Smooth muscle cell (in vitro differentiated cells): ENCODE results near the gene TMEM161B. TPM values are rescaled to one million over a fixed set of nuclear protein-coding genes. Genes with fewer than 3 reads are reported as not detected.

Source experiments
- DNase-seq: peaks from one replicate; lab custom pipeline; 2025; ENCODE audit not compliant: unreplicated experiment; lab: John Stamatoyannopoulos, UW
- H2AFZ ChIP-seq: fragments of 200-600 bp; sonication (generic); 2 replicates; pipeline ENCODE4 v1.6.0; 2016; ENCODE audit warnings: antibody characterized with exemption, low read depth, mild to moderate bottlenecking
- H3F3A ChIP-seq: fragments of 200-600 bp; sonication (generic); 2 replicates; pipeline ENCODE4 v1.6.0; 2017; ENCODE audit warnings: antibody characterized with exemption, low read depth
- H3K27ac ChIP-seq: fragments of 200-600 bp; sonication (generic); 2 replicates; pipeline ENCODE4 v1.5.1; 2016; ENCODE audit warnings: low read depth, mild to moderate bottlenecking
- H3K27me3 ChIP-seq: fragments of 200-600 bp; sonication (generic); 2 replicates; pipeline ENCODE4 v1.6.1; 2016; ENCODE audit warnings: low read depth, mild to moderate bottlenecking
- H3K36me3 ChIP-seq: fragments of 200-600 bp; sonication (generic); 2 replicates; pipeline ENCODE4 v1.5.1; 2016; ENCODE audit warnings: low read depth
- H3K4me1 ChIP-seq: fragments of 200-600 bp; sonication (generic); 2 replicates; pipeline ENCODE4 v1.5.1; 2016; ENCODE audit warnings: low read depth
- H3K4me2 ChIP-seq: fragments of 200-600 bp; sonication (generic); 2 replicates; pipeline ENCODE4 v1.6.0; 2016; ENCODE audit warnings: mild to moderate bottlenecking
- H3K4me3 ChIP-seq: fragments of 200-600 bp; sonication (generic); 2 replicates; pipeline ENCODE4 v1.5.1; 2016; ENCODE audit warnings: mild to moderate bottlenecking
- H3K79me2 ChIP-seq: fragments of 200-600 bp; sonication (generic); 2 replicates; pipeline ENCODE4 v1.6.0; 2016; ENCODE audit warnings: low read depth, mild to moderate bottlenecking
- H3K9ac ChIP-seq: fragments of 200-600 bp; sonication (generic); 2 replicates; pipeline ENCODE4 v1.6.0; 2016; ENCODE audit warnings: low read depth
- H3K9me3 ChIP-seq: fragments of 200-600 bp; sonication (generic); replicated peaks from 2 replicates; pipeline ENCODE4 v1.5.1; 2016; ENCODE audit warnings: low read depth
- H4K20me1 ChIP-seq: fragments of 200-600 bp; sonication (generic); 2 replicates; pipeline ENCODE4 v1.6.0; 2016; ENCODE audit warnings: low read depth
- WGBS: methylation state at CpG from one replicate; pipeline ENCODE4 v1.1.7; 2016; ENCODE audit warnings: low lambda C conversion rate; 5-methylcytosine and 5-hydroxymethylcytosine counted together
- polyA plus RNA-seq: library from polyadenylated mRNA; unstranded; fragments of >200 nt; fragmentation: Nextera tagmentation; extraction: Ambion mirVana; gene quantifications from 2 replicates; pipeline ENCODE4 v1.2.1, GENCODE V29; 2016
- total RNA-seq: library from RNA; depleted of rRNA; stranded (reverse); fragments of >200 nt; gene quantifications from 2 replicates; pipeline ENCODE4 v1.2.3, GENCODE V29; 2014
- TF ChIP-seq, protein P1 (sequence below): fragments of 200-600 bp; sonication (generic); IDR thresholded peaks from 2 replicates; pipeline ENCODE4 v1.5.1; 2017; ENCODE audit warnings: borderline replicate concordance, mild to moderate bottlenecking, antibody characterized with exemption; ENCODE audit not compliant: insufficient read depth, poor library complexity, severe bottlenecking

TMEM161B gene
- total and polyA plus RNA-seq, 2 experiments from 2014 or later: 6.3 to 19.4 TPM

DNA sequence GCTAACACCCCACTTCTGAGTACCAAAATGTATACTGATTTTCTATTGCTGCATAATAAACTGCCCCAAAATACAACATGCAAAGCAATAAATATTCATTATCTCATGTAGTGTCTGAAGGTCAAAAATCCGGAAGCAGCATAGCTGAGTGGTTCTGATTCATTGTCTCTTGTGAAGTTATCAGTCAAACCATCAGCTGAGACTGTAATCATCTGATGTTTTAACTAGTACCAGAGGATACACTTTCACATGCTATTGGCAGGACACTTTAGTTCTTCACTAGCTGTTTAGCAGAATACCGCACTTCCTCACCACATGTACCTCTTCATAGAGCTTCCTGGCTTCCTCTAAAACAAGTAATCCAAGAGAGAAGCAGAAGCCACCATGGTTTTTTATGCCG is 12.7 kb upstream of the TMEM161B start:
- Histone ChIP-seq H3K9ac (no peak overlapping the region), H3K36me3 (no peaks in the 10 kb centered on the region), H3K4me2 (no peak overlapping the region), H3K79me2 (no peaks in the 10 kb centered on the region), H3K9me3 (no peaks in the 10 kb centered on the region), H3K27me3 (no peaks in the 10 kb centered on the region), H3F3A (no peaks in the 10 kb centered on the region), H3K4me1 (no peaks in the 10 kb centered on the region), H2AFZ (no peak overlapping the region), H4K20me1 (no peaks in the 10 kb centered on the region), H3K27ac (no peak overlapping the region), H3K4me3 (no peak overlapping the region)
- 91% methylated on average over 3 of the region's 3 CpGs for WGBS
- no peak for DNase-seq
- TF ChIP-seq, protein P1, sequence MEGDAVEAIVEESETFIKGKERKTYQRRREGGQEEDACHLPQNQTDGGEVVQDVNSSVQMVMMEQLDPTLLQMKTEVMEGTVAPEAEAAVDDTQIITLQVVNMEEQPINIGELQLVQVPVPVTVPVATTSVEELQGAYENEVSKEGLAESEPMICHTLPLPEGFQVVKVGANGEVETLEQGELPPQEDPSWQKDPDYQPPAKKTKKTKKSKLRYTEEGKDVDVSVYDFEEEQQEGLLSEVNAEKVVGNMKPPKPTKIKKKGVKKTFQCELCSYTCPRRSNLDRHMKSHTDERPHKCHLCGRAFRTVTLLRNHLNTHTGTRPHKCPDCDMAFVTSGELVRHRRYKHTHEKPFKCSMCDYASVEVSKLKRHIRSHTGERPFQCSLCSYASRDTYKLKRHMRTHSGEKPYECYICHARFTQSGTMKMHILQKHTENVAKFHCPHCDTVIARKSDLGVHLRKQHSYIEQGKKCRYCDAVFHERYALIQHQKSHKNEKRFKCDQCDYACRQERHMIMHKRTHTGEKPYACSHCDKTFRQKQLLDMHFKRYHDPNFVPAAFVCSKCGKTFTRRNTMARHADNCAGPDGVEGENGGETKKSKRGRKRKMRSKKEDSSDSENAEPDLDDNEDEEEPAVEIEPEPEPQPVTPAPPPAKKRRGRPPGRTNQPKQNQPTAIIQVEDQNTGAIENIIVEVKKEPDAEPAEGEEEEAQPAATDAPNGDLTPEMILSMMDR: no peak

DNA sequence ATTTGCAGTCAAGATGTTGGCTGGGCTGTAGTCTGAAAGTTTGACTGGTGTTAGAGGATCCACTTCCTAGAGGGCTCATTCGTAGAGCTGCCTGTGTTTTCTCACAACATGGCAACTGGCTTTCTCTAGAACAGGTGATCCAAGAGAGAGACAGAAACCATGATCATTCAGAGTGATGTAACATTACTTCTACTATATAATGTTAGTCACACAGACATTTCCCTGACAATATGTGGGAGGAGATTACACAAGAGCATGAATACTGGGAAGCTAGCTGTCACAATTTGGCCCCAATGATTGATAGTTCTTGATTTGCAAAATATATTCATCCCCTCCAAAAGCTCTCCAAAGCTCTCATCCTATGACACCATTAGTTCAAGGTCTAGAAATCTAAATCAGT is 10.9 kb upstream of the TMEM161B start:
- Histone ChIP-seq H3K36me3 (no peaks in the 10 kb centered on the region), H4K20me1 (no peaks in the 10 kb centered on the region), H3F3A (no peaks in the 10 kb centered on the region), H2AFZ (no peak overlapping the region), H3K9me3 (no peaks in the 10 kb centered on the region), H3K27ac (no peak overlapping the region), H3K9ac (no peak overlapping the region), H3K4me3 (no peak overlapping the region), H3K4me1 (no peaks in the 10 kb centered on the region), H3K4me2 (no peak overlapping the region), H3K27me3 (no peaks in the 10 kb centered on the region), H3K79me2 (no peaks in the 10 kb centered on the region)
- no peak for DNase-seq
- TF ChIP-seq, protein P1: no peak
- WGBS: 95% methylated on average over 1 of the region's 1 CpG

DNA sequence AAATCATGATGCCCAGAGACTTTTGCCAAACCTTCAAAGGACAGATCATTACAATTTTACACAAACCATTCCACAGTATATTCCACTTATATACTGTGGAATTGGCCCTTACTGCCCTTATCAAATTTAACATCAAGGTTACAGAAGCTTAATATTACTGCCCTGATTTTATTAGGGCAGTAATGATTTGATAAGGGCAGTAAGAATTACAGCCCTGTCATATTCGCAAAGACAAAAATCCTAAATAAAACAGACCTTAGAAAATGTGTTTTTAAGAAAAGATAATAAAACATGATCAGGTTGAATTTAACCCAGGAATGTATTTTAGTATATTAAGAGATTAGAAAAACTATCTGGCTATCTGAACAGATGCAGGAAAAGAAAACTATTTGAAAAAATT is 7.7 kb upstream of the TMEM161B start:
- Histone ChIP-seq H3K4me3 (no peak overlapping the region), H3F3A (no peaks in the 10 kb centered on the region), H3K9me3 (no peaks in the 10 kb centered on the region), H4K20me1 (no peaks in the 10 kb centered on the region), H3K36me3 (no peaks in the 10 kb centered on the region), H3K4me1 (no peaks in the 10 kb centered on the region), H3K27ac (no peak overlapping the region), H3K4me2 (no peak overlapping the region), H2AFZ (no peak overlapping the region), H3K79me2 (no peaks in the 10 kb centered on the region), H3K9ac (no peak overlapping the region), H3K27me3 (no peaks in the 10 kb centered on the region)
- 100% methylated on average over 1 of the region's 1 CpG for WGBS
- TF ChIP-seq, protein P1: no peak
- no peak for DNase-seq

DNA sequence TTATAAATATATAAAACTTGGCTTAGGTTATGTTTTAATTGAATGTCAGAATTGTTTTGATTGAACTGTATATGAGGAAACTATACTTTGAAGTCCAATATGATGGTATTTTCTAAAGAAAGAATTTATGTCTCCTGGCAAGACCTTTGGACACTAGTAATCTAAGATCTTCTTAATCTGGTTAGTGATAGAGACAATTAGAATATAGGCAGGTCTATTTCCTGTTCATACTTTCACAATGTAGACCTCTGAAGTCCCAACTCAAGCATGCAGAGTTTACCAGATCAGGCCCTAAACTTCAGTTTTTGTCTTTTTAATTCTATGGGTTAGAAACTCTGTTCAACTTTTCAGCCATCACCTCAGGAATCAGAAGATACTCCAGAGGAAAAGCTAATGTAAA is 6.9 kb upstream of the TMEM161B start:
- H3K9ac ChIP-seq: no peak overlapping the region
- peaks cover 3% of the 10 kb centered on the region for H3K79me2 ChIP-seq
- H3F3A ChIP-seq: no peaks in the 10 kb centered on the region
- no peak overlapping the region for H2AFZ ChIP-seq
- no peaks in the 10 kb centered on the region for H3K4me1 ChIP-seq
- TF ChIP-seq, protein P1: no peak
- H3K36me3 ChIP-seq: no peaks in the 10 kb centered on the region
- H3K4me2 ChIP-seq: no peak overlapping the region
- H4K20me1 ChIP-seq: no peaks in the 10 kb centered on the region
- no peaks in the 10 kb centered on the region for H3K27me3 ChIP-seq
- no peaks in the 10 kb centered on the region for H3K9me3 ChIP-seq
- no peak overlapping the region for H3K4me3 ChIP-seq
- no peak overlapping the region for H3K27ac ChIP-seq
- DNase-seq: no peak
